ENCODE data around the gene IL15RA. TPM values are rescaled to one million over a fixed set of nuclear protein-coding genes. Genes with fewer than 3 reads are reported as not detected.
"Not testable (repeated sequence)": the region's sequence is repeated elsewhere in the genome, so short reads cannot be mapped to it uniquely, and the experiment has no call there.

The IL15RA gene
- total and polyA plus RNA-seq, 2 of the 8 experiments (the other 6 are each of a cell fraction or from before 2014, with no cell fraction given): 1.3 to 1.4 TPM

- CTCF ChIA-PET (ENCODE audit: partially characterized antibody): interaction anchor here (1.4 kb wide), 1 partner anchor 12 kb away, joined by 3 read pairs; no protein-coding TSS in a partner anchor
- H2AFZ ChIP-seq (ENCODE audit: low read length): not testable (repeated sequence)
Observed at GRCh38 chr10:5962358-5962940, 14.9 kb downstream of the IL15RA start.

More at GRCh38 chr10:5962358-5962940, 14.9 kb downstream of the IL15RA start:
- H3K9me3 ChIP-seq (ENCODE audit: insufficient read depth in 2 of 2, low read depth in 1 of 2, low read length in 1 of 2); H2BK12ac ChIP-seq (ENCODE audit: low read depth, low read length); POLR2A ChIA-PET (ENCODE audit: partially characterized antibody); H3K4ac ChIP-seq (replicated peaks; ENCODE audit: insufficient read length, low read depth, low read length); H4K20me1 ChIP-seq (replicated peaks in 1 of 2; ENCODE audit: control insufficient read depth in 1 of 2, insufficient read depth in 2 of 2, low read length in 2 of 2); H3K56ac ChIP-seq (replicated peaks; ENCODE audit: insufficient read length, low read depth, low read length); H2BK120ac ChIP-seq (replicated peaks; ENCODE audit: low read depth, low read length); H3K36me3 ChIP-seq (ENCODE audit: control insufficient read depth in 2 of 4, insufficient read depth in 4 of 4, low read length in 3 of 4); H3K9ac ChIP-seq (replicated peaks in 1 of 4; ENCODE audit: extremely low read depth in 1 of 4, low read depth in 3 of 4, low read length in 3 of 4); H4K8ac ChIP-seq (ENCODE audit: extremely low read depth, insufficient read depth, low read length); H4K91ac ChIP-seq (replicated peaks; ENCODE audit: insufficient read length, low read length); H3K23me2 ChIP-seq (ENCODE audit: low read depth, low read length); H3K4me1 ChIP-seq (replicated peaks in 1 of 4; ENCODE audit: control insufficient read depth in 3 of 4, insufficient read depth in 4 of 4, low read length in 3 of 4); H3K4me3 ChIP-seq (ENCODE audit: extremely low read depth in 1 of 4, insufficient read depth in 2 of 4, low read depth in 3 of 4, low read length in 4 of 4); H2BK5ac ChIP-seq (ENCODE audit: low read depth, low read length); H3K4me2 ChIP-seq (ENCODE audit: insufficient read depth in 1 of 2, low read depth in 2 of 2, low read length in 2 of 2); H4K5ac ChIP-seq (ENCODE audit: insufficient read length, low read depth, low read length); H3K23ac ChIP-seq (ENCODE audit: insufficient read length); H2BK15ac ChIP-seq (ENCODE audit: low read length); H3K79me1 ChIP-seq (ENCODE audit: low read depth, low read length); H3K27me3 ChIP-seq (replicated peaks in 1 of 4; ENCODE audit: control insufficient read depth in 3 of 4, extremely low read depth in 1 of 4, insufficient read depth in 3 of 4, low read length in 3 of 4); H2AK5ac ChIP-seq (ENCODE audit: low read depth, low read length); FAIRE-seq; H3K27ac ChIP-seq (ENCODE audit: low read depth, low read length); H2BK20ac ChIP-seq (ENCODE audit: low read length); H3K14ac ChIP-seq (ENCODE audit: insufficient read length); DNase-seq (ENCODE audit: low read depth in 1 of 2, low spot score in 2 of 2); H3K18ac ChIP-seq (ENCODE audit: extremely low read depth, low read length); H3K79me2 ChIP-seq (ENCODE audit: control insufficient read depth in 1 of 2, insufficient read depth in 2 of 2, low read length in 2 of 2): not testable (repeated sequence)
- WGBS, 2 experiments (ENCODE audit: extremely low coverage in 1 of 2, insufficient coverage in 1 of 2, insufficient read length in 1 of 2, insufficient replicate concordance in 2 of 2, low coverage in 1 of 2, low lambda C conversion rate in 2 of 2, missing lambda C conversion rate in 1 of 2): 87% methylated on average over 10 of the region's 10 CpGs; no CpG with 5 or more reads in 1 of the 2 experiments
